Panc1 (cell line): Measurements from ENCODE around the gene GJB4. TPM values are rescaled to one million over a fixed set of nuclear protein-coding genes. Genes with fewer than 3 reads are reported as not detected.

Experiments used
- ATAC-seq: fragments of 200-7000 bp; cut with Tn5 transposase; 2 replicates; pipeline ENCODE4 v1.9.1; 2020; ENCODE audit warnings: mild to moderate bottlenecking, moderate library complexity
- BruUV-seq: library from RNA; stranded (reverse); fragments of 400-500 nt; replicated peaks from 2 replicates; lab custom pipeline; 2021; lab: Mats Ljungman, UMichigan
- CTCF ChIA-PET: fragments of 300-600 bp; sonication (Branson Sonifier 250); formaldehyde crosslinking; loops from one replicate; lab custom pipeline; 2022; ENCODE audit warnings: antibody characterized with exemption; lab: Charles Lee
- POLR2A ChIA-PET: fragments of 300-600 bp; sonication (Branson Sonifier 250); formaldehyde crosslinking; loops from one replicate; lab custom pipeline; 2022; ENCODE audit warnings: antibody characterized with exemption; lab: Charles Lee
- DNase-seq: peaks from one replicate; pipeline ENCODE4 v3.0.0-alpha.2; 2010; ENCODE audit warnings: low read depth, low spot score
- H3K27ac ChIP-seq: 2 replicates; pipeline ENCODE4 v1.5.1; 2011; ENCODE audit warnings: mild to moderate bottlenecking, low read length, inconsistent platforms
- H3K27me3 ChIP-seq: fragments of 200-500 bp; sonication (Bioruptor generic); 2 replicates; pipeline ENCODE4 v1.6.0; 2014; ENCODE audit warnings: low read length, inconsistent platforms; ENCODE audit not compliant: control insufficient read depth, insufficient read depth
- H3K36me3 ChIP-seq: fragments of 200-500 bp; sonication (Bioruptor generic); 2 replicates; pipeline ENCODE4 v1.5.1; 2014; ENCODE audit warnings: inconsistent platforms, mild to moderate bottlenecking, low read length, moderate library complexity; ENCODE audit not compliant: control insufficient read depth, insufficient read depth
- H3K4me1 ChIP-seq: 2 replicates; pipeline ENCODE4 v1.5.1; 2011; ENCODE audit warnings: inconsistent platforms, mild to moderate bottlenecking, low read length, moderate library complexity; ENCODE audit not compliant: control insufficient read depth, insufficient read depth
- H3K4me3 ChIP-seq, 2 experiments: 2 replicates each; pipeline ENCODE4 v1.5.1; 2011 to 2012; ENCODE audit warnings: low read depth in 2 of 2, low read length in 2 of 2, mild to moderate bottlenecking in 2 of 2, inconsistent platforms in 1 of 2, moderate library complexity in 1 of 2
- H3K9me3 ChIP-seq: fragments of 200-500 bp; sonication (Bioruptor generic); 2 replicates; pipeline ENCODE4 v1.5.1; 2014; ENCODE audit warnings: low read depth, mild to moderate bottlenecking, inconsistent platforms, low read length, moderate library complexity; ENCODE audit not compliant: control insufficient read depth, insufficient read depth
- CTCF ChIP-seq: fragments of 450-650 bp; IDR thresholded peaks from 2 replicates; pipeline ENCODE4 v1.5.1; 2017; ENCODE audit warnings: mild to moderate bottlenecking
- POLR2AphosphoS5 ChIP-seq: IDR thresholded peaks from 2 replicates; pipeline ENCODE4 v1.6.1; 2012; ENCODE audit warnings: mild to moderate bottlenecking, low read depth, low read length, moderate library complexity
- REST ChIP-seq, 2 experiments: IDR thresholded peaks; 2 replicates each; pipeline ENCODE4 v1.6.1; 2011 to 2012; ENCODE audit warnings: low read depth in 2 of 2, control low read depth in 1 of 2, low read length in 1 of 2, mild to moderate bottlenecking in 1 of 2, moderate library complexity in 1 of 2; ENCODE audit not compliant: insufficient read depth in 1 of 2
- SIN3A ChIP-seq: IDR thresholded peaks from 2 replicates; pipeline ENCODE4 v1.6.1; 2012; ENCODE audit warnings: low read depth, mild to moderate bottlenecking, low read length, moderate library complexity, borderline replicate concordance; ENCODE audit not compliant: insufficient read depth
- TCF7L2 ChIP-seq: IDR thresholded peaks from 2 replicates; pipeline ENCODE4 v1.6.1; 2011; ENCODE audit warnings: mild to moderate bottlenecking, low read depth, low read length, inconsistent platforms
- in situ Hi-C: cut with HindIII; loops from 2 replicates; pipeline ENCODE4 v1.10.0; 2016; ENCODE audit warnings: low sequenced_read_pairs, low pct_unique_long_range_greater_than_20kb
- intact Hi-C: fragments of 100-400 bp; cut with micrococcal nuclease; formaldehyde crosslinking; loops from one replicate; pipeline ENCODE4 v1.10.0; 2022; ENCODE audit not compliant: unreplicated experiment
- total RNA-seq: library from RNA; stranded (reverse); gene quantifications from one replicate; pipeline ENCODE4 v1.2.1, GENCODE V29; 2021; ENCODE audit not compliant: unreplicated experiment

GJB4 gene
- total RNA-seq, 1 experiment from 2014 or later: not detected

GRCh38 chr1:34715139-34715538 is 44.4 kb upstream of the GJB4 start:
- POLR2A ChIA-PET: no interaction called here

GRCh38 chr1:34721241-34721640 is 38.3 kb upstream of the GJB4 start:
- no peak overlapping the region for H3K4me3 ChIP-seq
- ChIA-PET POLR2A (no interaction called here), CTCF (no interaction called here)
- no peaks in the 10 kb centered on the region for H3K9me3 ChIP-seq
- no TSS peak for BruUV-seq
- no peak for TF ChIP-seq TCF7L2
- TF ChIP-seq SIN3A: no peak
- TF ChIP-seq CTCF: no peak
- TF ChIP-seq POLR2AphosphoS5: no peak
- no peak for TF ChIP-seq REST (IDR thresholded peaks at IDR 0.05; ENCODE audit: insufficient read depth in 1 of 2, low read depth in 2 of 2, low read length in 1 of 2)
- DNase-seq (no peak), ATAC-seq (no peak)
- intact Hi-C loops (no loop called here), in situ Hi-C loops (no loop called here)
- no peak overlapping the region for H3K27ac ChIP-seq
- H3K27me3 ChIP-seq: peaks cover 14% of the 10 kb centered on the region
- H3K36me3 ChIP-seq: no peaks in the 10 kb centered on the region
- no peaks in the 10 kb centered on the region for H3K4me1 ChIP-seq

More at GRCh38 chr1:34715139-34715538, 44.4 kb upstream of the GJB4 start:
- no TSS peak for BruUV-seq
- Histone ChIP-seq H3K27me3 (no peaks in the 10 kb centered on the region; the same call in 1 of the 2 replicates), H3K27ac (no peak overlapping the region), H3K4me1 (no peaks in the 10 kb centered on the region), H3K4me3 (no peak overlapping the region), H3K36me3 (no peaks in the 10 kb centered on the region), H3K9me3 (no peaks in the 10 kb centered on the region)
- CTCF ChIA-PET: no interaction called here
- in situ Hi-C loops: no loop called here
- TF ChIP-seq TCF7L2 (no peak), CTCF (no peak), POLR2AphosphoS5 (no peak), REST (IDR thresholded peaks at IDR 0.05; ENCODE audit: insufficient read depth in 1 of 2, low read depth in 2 of 2, low read length in 1 of 2) (no peak), SIN3A (no peak)
- no peak for DNase-seq
- intact Hi-C loops: no loop called here
- no peak for ATAC-seq
